ENCODE data around the gene KRTAP10-5.

The KRTAP10-5 gene

DNA sequence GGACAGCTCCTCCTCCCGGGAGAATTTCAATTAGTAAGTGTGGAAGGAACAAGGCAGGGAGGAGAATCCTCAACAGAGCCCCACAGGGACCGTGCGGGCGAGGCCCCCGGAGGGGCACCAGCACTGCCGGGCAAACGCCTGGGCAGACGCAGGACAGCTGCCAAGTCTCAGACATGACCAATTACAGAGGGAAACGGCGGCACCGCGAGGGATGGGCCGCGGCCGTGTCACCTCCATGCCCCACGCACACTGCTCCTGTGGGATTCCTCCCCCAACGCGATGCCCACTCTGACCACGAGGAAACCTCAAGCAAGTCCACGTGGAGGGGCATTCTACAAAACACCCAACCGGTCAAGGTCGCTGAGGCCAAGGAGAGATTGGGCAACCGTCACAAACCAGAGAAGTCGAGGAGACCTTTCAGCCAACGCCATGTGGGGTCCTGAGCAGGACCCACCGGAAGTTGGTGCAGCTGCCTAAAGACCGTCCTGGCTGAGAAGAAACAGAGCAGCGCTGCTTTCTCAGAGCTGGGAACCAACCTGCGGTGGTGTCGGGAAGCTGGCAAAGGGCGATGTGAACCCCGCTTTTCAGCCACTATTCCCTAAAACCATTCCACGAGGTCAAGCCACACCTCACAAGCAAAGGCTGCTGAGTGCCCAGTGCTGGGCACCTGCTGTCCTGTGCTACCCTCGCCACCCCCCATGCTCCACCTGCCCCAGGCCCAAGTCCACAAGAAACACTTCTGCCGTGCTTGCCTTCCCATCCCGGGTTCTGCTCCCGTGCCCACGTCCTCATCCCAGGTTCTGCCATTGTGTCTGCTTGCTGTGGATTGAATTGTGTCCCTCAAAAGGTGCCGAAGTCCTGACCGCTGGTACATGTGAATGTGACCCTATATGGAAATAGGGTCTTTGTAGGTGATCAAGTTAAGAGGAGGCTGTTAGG lies 8.3 kb downstream of the KRTAP10-5 start:
- TF ChIP-seq CTCF (IDR thresholded peaks at IDR 0.05; ENCODE audit: low read depth, low read length), result no peak
- DNase-seq (ENCODE audit: low read depth in 2 of 2), result no peak
- H3K4me3 ChIP-seq (replicated peaks in 1 of 2; ENCODE audit: low read depth in 2 of 2, low read length in 2 of 2), result no peak overlapping the region

DNA sequence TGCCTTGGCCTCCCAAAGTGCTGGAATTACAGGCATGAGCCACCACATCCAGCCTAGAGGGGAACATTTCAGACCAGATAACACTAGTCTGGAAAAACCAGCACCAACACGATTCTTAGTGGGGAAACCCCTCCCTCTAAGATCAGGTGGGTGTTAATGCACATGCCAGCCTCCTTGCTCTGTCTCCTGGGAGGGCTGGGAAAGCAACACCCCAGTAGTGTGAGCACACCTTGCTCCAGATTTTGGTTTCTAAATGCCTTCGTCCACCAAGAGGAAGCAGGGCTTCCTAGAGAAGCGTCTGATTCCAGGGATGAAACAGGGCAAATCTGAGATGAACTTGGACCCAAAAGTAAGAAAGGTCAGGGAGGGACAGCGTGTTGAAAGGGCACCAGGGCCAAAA lies 9.1 kb downstream of the KRTAP10-5 start:
- DNase-seq (ENCODE audit: low read depth in 2 of 2), result no peak
- no peak for TF ChIP-seq CTCF (IDR thresholded peaks at IDR 0.05; ENCODE audit: low read depth, low read length)
- no peak overlapping the region for H3K4me3 ChIP-seq (replicated peaks in 1 of 2; ENCODE audit: low read depth in 2 of 2, low read length in 2 of 2)

DNA sequence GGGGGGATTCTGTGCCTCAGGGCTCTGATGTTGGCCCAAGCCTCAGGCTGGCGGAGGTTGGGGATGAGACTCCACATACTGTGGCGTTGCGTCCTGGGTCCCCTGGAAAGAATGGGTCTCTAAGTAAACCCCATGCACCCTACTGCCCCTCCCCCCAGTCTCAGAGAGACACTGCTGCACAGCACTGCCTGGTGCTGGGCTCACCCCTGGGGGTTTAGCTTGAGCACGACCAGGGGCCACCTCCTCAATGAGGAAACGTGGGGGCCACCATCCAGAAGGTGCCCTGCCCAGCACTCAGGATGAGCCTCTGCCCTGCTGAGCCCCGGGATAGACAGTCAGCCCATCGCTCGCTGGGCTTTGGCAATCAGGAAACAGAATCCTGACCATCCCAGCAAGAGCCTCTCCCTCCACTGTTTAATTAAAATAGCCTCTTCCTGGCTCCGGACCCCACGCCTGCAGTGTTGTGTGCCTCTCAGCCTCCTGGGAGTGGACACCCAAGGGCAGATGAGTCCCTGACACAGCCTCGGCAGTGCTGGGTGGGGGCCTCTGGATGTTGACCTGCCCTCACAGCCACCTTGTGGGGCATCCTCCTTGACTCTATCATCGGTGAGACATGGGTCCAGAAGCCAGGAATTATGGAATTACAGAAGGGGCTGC lies 10.4 kb downstream of the KRTAP10-5 start:
- no peak for DNase-seq (ENCODE audit: low read depth in 2 of 2)
- no peak for TF ChIP-seq CTCF (IDR thresholded peaks at IDR 0.05; ENCODE audit: low read depth, low read length)
- no peak overlapping the region for H3K4me3 ChIP-seq (replicated peaks in 1 of 2; ENCODE audit: low read depth in 2 of 2, low read length in 2 of 2)

DNA sequence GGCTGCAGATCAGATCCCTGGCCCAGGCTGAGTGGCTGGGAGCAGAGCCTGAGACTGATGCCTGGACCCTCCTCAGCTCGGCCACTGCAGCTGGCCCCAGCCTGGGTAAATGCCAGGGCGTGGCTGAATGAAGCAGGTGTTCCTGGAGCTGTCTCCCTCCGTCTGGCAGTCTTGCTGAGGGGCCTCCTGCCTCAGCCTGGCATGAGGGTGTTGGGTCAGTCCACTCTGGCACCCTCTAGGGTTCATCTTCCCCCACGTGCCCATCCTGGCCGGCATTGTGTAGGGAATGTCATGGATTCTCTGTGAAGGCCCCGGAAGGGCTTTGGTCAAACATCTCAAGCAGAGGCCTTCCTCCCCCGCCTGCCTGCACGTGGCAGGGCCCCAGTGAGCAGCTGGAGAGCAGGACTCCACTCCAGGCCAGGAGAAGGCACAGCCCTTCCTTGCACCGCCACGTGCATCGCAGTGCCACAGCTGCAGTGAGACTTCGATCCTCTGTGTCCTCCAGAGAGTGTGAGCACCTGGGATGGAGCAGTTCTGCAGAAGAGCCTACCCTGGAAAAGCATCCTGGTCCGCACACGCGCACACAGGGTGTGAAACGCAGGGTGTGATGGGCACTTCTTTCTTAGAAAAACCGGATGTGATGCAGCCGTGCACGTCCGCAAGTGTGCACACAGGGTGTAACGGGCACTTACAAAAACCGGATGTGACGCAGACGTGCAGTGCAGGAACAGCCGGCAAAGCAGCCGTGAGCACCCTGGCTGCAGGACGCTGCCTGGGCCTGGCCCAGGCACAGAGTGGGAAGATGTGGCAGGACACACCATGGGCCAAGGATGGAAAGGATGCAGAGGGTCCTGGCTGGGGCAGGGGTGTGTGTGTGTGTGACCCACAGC lies 11.5 kb downstream of the KRTAP10-5 start:
- no peak overlapping the region for H3K4me3 ChIP-seq (replicated peaks in 1 of 2; ENCODE audit: low read depth in 2 of 2, low read length in 2 of 2)
- no peak for DNase-seq (ENCODE audit: low read depth in 2 of 2)
- no peak for TF ChIP-seq CTCF (IDR thresholded peaks at IDR 0.05; ENCODE audit: low read depth, low read length)

DNA sequence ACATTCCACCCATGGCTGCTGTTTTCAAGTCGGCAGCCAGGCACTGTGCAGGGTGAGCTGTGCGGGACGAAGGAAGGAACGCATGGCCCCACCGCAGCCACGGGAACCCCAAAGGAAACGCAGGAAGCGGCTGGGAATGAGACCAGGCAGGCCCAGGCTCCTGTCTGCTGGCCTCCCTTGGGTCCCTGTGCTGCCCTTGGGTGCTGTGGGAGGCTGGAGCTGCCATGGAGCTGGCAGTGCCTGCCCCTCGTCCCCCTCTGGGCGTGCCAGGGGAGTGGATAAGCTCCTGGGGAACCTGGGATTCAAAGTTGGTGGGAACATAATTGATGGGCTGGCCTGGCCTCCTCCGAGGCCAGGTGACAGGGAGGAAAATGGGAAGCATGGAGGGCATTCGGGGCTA lies 12.1 kb downstream of the KRTAP10-5 start:
- H3K4me3 ChIP-seq (replicated peaks in 1 of 2; ENCODE audit: low read depth in 2 of 2, low read length in 2 of 2), result no peak overlapping the region
- no peak for TF ChIP-seq CTCF (IDR thresholded peaks at IDR 0.05; ENCODE audit: low read depth, low read length)
- DNase-seq (ENCODE audit: low read depth in 2 of 2), result no peak

DNA sequence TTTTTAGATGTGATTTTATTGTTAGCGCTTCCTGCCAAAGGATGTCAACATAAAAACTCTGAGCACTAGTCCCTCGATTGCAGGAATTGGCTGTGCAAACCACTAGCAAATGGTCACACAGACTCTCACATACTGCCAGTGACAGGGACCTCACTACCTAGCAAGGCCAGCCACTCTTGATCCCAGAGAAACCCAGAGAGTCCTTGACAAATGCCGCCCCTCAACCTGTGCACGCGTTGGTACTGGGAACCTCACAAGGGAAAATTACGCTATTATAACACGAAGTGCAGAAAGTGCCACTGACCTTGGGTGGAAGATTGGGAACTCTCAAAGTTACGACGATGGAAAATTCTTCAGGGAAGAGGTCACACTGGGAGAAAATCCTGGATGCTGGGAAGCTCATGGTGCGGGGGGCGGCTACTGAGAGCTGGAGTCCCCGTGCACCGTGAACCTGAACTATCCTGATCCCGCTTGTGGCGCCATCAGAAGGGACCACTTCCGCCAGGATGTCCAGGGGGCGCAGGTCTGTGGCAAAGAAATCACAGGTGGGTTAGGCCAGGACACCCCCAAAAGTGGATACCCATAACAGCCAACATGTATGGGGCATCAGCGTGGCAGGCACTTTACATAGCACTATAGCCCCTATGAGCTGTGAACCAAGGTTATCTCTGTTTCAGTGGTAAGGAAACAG lies 12.8 kb downstream of the KRTAP10-5 start:
- no peak for TF ChIP-seq CTCF (IDR thresholded peaks at IDR 0.05; ENCODE audit: low read depth, low read length)
- H3K4me3 ChIP-seq (replicated peaks in 1 of 2; ENCODE audit: low read depth in 2 of 2, low read length in 2 of 2), result no peak overlapping the region
- no peak for DNase-seq (ENCODE audit: low read depth in 2 of 2)
